K562 (cell line): ENCODE data around the gene CMTM4. TPM values are rescaled to one million over a fixed set of nuclear protein-coding genes. Genes with fewer than 3 reads are reported as not detected.

Experiments used
- ATAC-seq: fragments of 200-7000 bp; cut with Tn5 transposase; 3 replicates; pipeline ENCODE4 v1.9.1; 2020; ENCODE audit warnings: moderate library complexity
- BruUV-seq: library from RNA; stranded (reverse); fragments of 400-500 nt; replicated peaks from 2 replicates; lab custom pipeline; 2021; lab: Mats Ljungman, UMichigan
- CTCF ChIA-PET: fragments of 300-600 bp; formaldehyde crosslinking; extraction: SDS; loops from one replicate; lab custom pipeline; 2021; ENCODE audit warnings: low intra/inter-chr PET ratio; lab: Yijun Ruan, JAX
- POLR2A ChIA-PET: fragments of 300-600, 350-650 bp; sonication (Branson Sonifier 250); formaldehyde crosslinking; extraction: SDS; loops from one replicate; lab custom pipeline; 2021; ENCODE audit warnings: antibody characterized with exemption, inconsistent platforms; lab: Yijun Ruan, JAX
- DNase-seq, 4 experiments: peaks; one replicate each; pipeline versions ENCODE4 v3.0.0 to v3.0.0-alpha.2; 2011 to 2018; ENCODE audit warnings: low spot score in 3 of 4, mixed read lengths in 3 of 4; ENCODE audit errors: extremely low read depth in 1 of 4
- FAIRE-seq: peaks from 2 replicates; lab custom pipeline; 2011; peaks lifted over from hg19 to GRCh38; lab: Jason Lieb, UNC
- H2AFZ ChIP-seq: 2 replicates; pipeline ENCODE4 v1.6.0; 2011; ENCODE audit warnings: low read depth, low read length, control low read depth, inconsistent platforms
- H3K27ac ChIP-seq: fragments of 200-600 bp; 3 replicates; pipeline ENCODE4 v1.8.0; 2011; ENCODE audit warnings: low read depth, mild to moderate bottlenecking, control low read depth, inconsistent platforms, low read length, moderate library complexity, mixed read lengths; ENCODE audit errors: extremely low read depth
- H3K27me3 ChIP-seq, 2 experiments: fragments of 300-600 bp in 1 of 2; 2 replicates in 1 of 2; 3 replicates in 1 of 2; pipeline versions ENCODE4 v1.6.0 to v1.8.0; 2011; ENCODE audit warnings: inconsistent platforms in 2 of 2, low read length in 2 of 2, mild to moderate bottlenecking in 1 of 2, mixed read lengths in 1 of 2, moderate library complexity in 1 of 2; ENCODE audit not compliant: control insufficient read depth in 2 of 2, insufficient read depth in 2 of 2
- H3K36me3 ChIP-seq: fragments of 300-600 bp; 3 replicates; pipeline ENCODE4 v1.8.0; 2011; ENCODE audit warnings: mild to moderate bottlenecking, low read length, inconsistent platforms; ENCODE audit not compliant: control insufficient read depth, insufficient read depth
- H3K4me1 ChIP-seq, 2 experiments: fragments of 200-600 bp in 1 of 2; replicated peaks in 1 of 2; 2 replicates in 1 of 2; 3 replicates in 1 of 2; pipeline versions ENCODE4 v1.5.1 to v1.8.0; 2011; ENCODE audit warnings: inconsistent platforms in 2 of 2, low read length in 2 of 2, mild to moderate bottlenecking in 1 of 2, mixed read lengths in 1 of 2, moderate library complexity in 1 of 2; ENCODE audit not compliant: control insufficient read depth in 2 of 2, insufficient read depth in 2 of 2
- H3K4me2 ChIP-seq: 2 replicates; pipeline ENCODE4 v1.6.1; 2011; ENCODE audit warnings: low read length, control low read depth, inconsistent platforms, mixed read lengths; ENCODE audit not compliant: insufficient read depth
- H3K4me3 ChIP-seq: fragments of 200-600 bp; sonication (generic), shearing (Covaris generic); 2 replicates; pipeline ENCODE4 v1.5.1; 2016; ENCODE audit warnings: control low read depth, inconsistent platforms
- H3K79me2 ChIP-seq: fragments of 200-600 bp; 3 replicates; pipeline ENCODE4 v1.8.0; 2011; ENCODE audit warnings: low read length, inconsistent platforms; ENCODE audit not compliant: control insufficient read depth, insufficient read depth
- H3K9ac ChIP-seq, 2 experiments: 2 replicates each; pipeline versions ENCODE4 v1.6.0 to v1.6.1; 2011; ENCODE audit warnings: low read depth in 2 of 2, low read length in 2 of 2, control low read depth in 1 of 2, inconsistent platforms in 1 of 2, mild to moderate bottlenecking in 1 of 2, mixed read lengths in 1 of 2; ENCODE audit not compliant: insufficient read depth in 1 of 2
- H3K9me1 ChIP-seq: one replicate; pipeline ENCODE4 v1.6.0; 2011; ENCODE audit warnings: inconsistent platforms, mild to moderate bottlenecking, low read length, moderate library complexity; ENCODE audit not compliant: control insufficient read depth, insufficient read depth
- H3K9me3 ChIP-seq: replicated peaks from 2 replicates; pipeline ENCODE4 v1.5.1; 2011; ENCODE audit warnings: low read depth, low read length, inconsistent platforms; ENCODE audit not compliant: control insufficient read depth, insufficient read depth
- H4K20me1 ChIP-seq: replicated peaks from 2 replicates; pipeline ENCODE4 v1.6.1; 2011; ENCODE audit warnings: low read length, inconsistent platforms, mixed read lengths; ENCODE audit not compliant: control insufficient read depth, insufficient read depth
- DDX20 ChIP-seq: fragments of 450-650 bp; IDR thresholded peaks from 2 replicates; pipeline ENCODE4 v1.6.1; 2016; ENCODE audit warnings: missing genetic modification characterization, low read depth, mild to moderate bottlenecking, missing compliant biosample characterization, moderate library complexity
- FOXM1 ChIP-seq, 2 experiments: fragments of 450-650 bp in 1 of 2; sonication (generic) in 1 of 2; formaldehyde crosslinking in 1 of 2; IDR thresholded peaks; 2 replicates each; pipeline versions ENCODE4 v1.6.1 to v1.9.0; 2017 to 2022; ENCODE audit warnings: low read depth in 2 of 2, mild to moderate bottlenecking in 2 of 2, missing genetic modification reagents in 1 of 2, moderate library complexity in 1 of 2
- HMBOX1 ChIP-seq: sonication (generic); IDR thresholded peaks from 2 replicates; pipeline ENCODE4 v1.6.1; 2016
- LEF1 ChIP-seq: fragments of 450-650 bp; IDR thresholded peaks from 2 replicates; pipeline ENCODE4 v1.6.1; 2016; ENCODE audit warnings: mild to moderate bottlenecking
- ZNF592 ChIP-seq: fragments of 450-650 bp; IDR thresholded peaks from 2 replicates; pipeline ENCODE4 v1.6.1; 2017; ENCODE audit warnings: antibody characterized with exemption, mild to moderate bottlenecking
- ZNF699 ChIP-seq: fragments of 250-450 bp; sonication (Bioruptor Pico); IDR thresholded peaks from 2 replicates; pipeline ENCODE4 v1.8.0; 2021; ENCODE audit warnings: mild to moderate bottlenecking, moderate library complexity; ENCODE audit not compliant: insufficient replicate concordance
- ZNF76 ChIP-seq: fragments of 250-450 bp; sonication (Bioruptor Pico); IDR thresholded peaks from 2 replicates; pipeline ENCODE4 v1.4.0; 2020; ENCODE audit warnings: mild to moderate bottlenecking, moderate library complexity, borderline replicate concordance
- WGBS: fragments of 100-300 bp; shearing (Covaris generic); methylation state at CpG from one replicate; pipeline ENCODE4 v1.1.6; 2016; ENCODE audit warnings: low coverage, mixed read lengths; ENCODE audit not compliant: insufficient coverage; ENCODE audit errors: missing lambda C conversion rate; 5-methylcytosine and 5-hydroxymethylcytosine counted together
- in situ Hi-C: fragments of 300-500 bp; cut with MboI; formaldehyde crosslinking; loops from 4 replicates; pipeline ENCODE4 v1.15.0; 2018; ENCODE audit warnings: inconsistent platforms, mixed read lengths
- intact Hi-C: fragments of 100-400 bp; cut with micrococcal nuclease; formaldehyde crosslinking; loops from 2 replicates; pipeline ENCODE4 v1.14.2; 2022
- polyA plus RNA-seq, 8 experiments: library from polyadenylated mRNA; depleted of rRNA in 4 of 8; stranded (reverse) in 5 of 8; unstranded in 3 of 8; fragments of >200 nt; fragmentation: Nextera tagmentation in 2 of 8; fragmentation: Illumina TruSeq in 1 of 8; extraction: Ambion mirVana in 2 of 8; extraction: Trizol in 1 of 8; gene quantifications; 2 replicates each; pipeline versions ENCODE4 v1.2.1 to v1.2.3, GENCODE V29; 2011 to 2014; ENCODE audit warnings: inconsistent platforms in 1 of 8, missing spikeins in 1 of 8
- total RNA-seq, 7 experiments: library from RNA; depleted of rRNA in 6 of 7; stranded (reverse); fragments of >200 nt in 6 of 7; fragmentation: Illumina TruSeq in 2 of 7; extraction: Trizol in 2 of 7; gene quantifications; 2 replicates each; pipeline versions ENCODE4 v1.2.1 to v1.2.3, GENCODE V29; 2011 to 2021; ENCODE audit warnings: low replicate concordance in 1 of 7
- TF ChIP-seq, protein P1 (sequence below): sonication (generic); formaldehyde crosslinking; IDR thresholded peaks from 2 replicates; pipeline ENCODE4 v1.8.0; 2022; ENCODE audit warnings: missing genetic modification reagents, mild to moderate bottlenecking, moderate library complexity, borderline replicate concordance
- TF ChIP-seq, protein P2 (sequence below): sonication (generic); formaldehyde crosslinking; IDR thresholded peaks from 2 replicates; pipeline ENCODE4 v1.4.0; 2020; ENCODE audit warnings: mild to moderate bottlenecking, missing genetic modification reagents

The CMTM4 gene
- total and polyA plus RNA-seq, 9 of the 15 experiments (the other 6 are each of a cell fraction or from before 2014, with no cell fraction given): 2.0 to 21.3 (median 12.5) TPM

DNA sequence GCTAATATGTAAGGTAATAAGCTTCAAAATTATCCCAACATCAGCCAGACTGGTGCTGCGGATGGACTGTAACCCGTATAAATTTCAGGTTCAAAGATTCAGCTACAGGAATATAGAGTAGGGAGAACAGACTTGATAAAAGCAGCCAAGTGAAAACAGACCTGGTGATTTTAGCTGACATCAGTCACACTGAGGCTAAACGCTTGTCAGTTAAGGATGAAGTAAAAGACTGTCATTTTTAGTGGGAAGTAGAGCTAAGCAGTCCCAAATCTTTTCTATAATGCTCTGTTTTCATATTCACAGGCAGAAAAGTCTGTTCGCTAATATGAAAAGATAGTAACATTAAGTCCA lies 35.4 kb downstream of the CMTM4 start:
- intact Hi-C loops: loop anchor here (2.0 to 5.0 kb wide), 2 partner anchors 81 to 212 kb away; no protein-coding TSS in a partner anchor
- peaks cover 20% of the 10 kb centered on the region for H3K79me2 ChIP-seq
- H3K9me1 ChIP-seq: no peaks in the 10 kb centered on the region
- H3K4me2 ChIP-seq: peak overlapping the region; percentile 63
- in situ Hi-C loops: no loop called here
- peaks cover 19 to 30% of the 10 kb centered on the region in 2 experiments; a peak in 4 of 5 replicates for H3K4me1 ChIP-seq
- ATAC-seq (peak; percentile 13), DNase-seq (peak in 2 of 4 experiments; percentile 14 to 23), FAIRE-seq (no peak)
- ChIA-PET POLR2A (interaction anchor here (0.8 to 1.9 kb wide), 11 partner anchors 10 to 219 kb away, joined by 3 to 15 read pairs (median 3); partner anchors contain the start of genes CMTM4 and PDP2), CTCF (interaction anchor here (0.9 kb wide), 1 partner anchor 81 kb away, joined by 3 read pairs; no protein-coding TSS in a partner anchor)
- H3K4me3 ChIP-seq: no peak overlapping the region
- H3K27ac ChIP-seq: peak overlapping the region; percentile 77
- no peaks in the 10 kb centered on the region for H3K9me3 ChIP-seq
- peak overlapping the region in 1 of 2 experiments; percentile 57; a peak in 2 of 4 replicates for H3K9ac ChIP-seq
- WGBS: 31% methylated on average over 4 of the region's 4 CpGs
- H3K27me3 ChIP-seq: no peaks in the 10 kb centered on the region
- no TSS peak for BruUV-seq
- peak overlapping the region; percentile 71 for H2AFZ ChIP-seq
- H4K20me1 ChIP-seq: no peaks in the 10 kb centered on the region
- no peaks in the 10 kb centered on the region for H3K36me3 ChIP-seq
- TF ChIP-seq, protein P1, sequence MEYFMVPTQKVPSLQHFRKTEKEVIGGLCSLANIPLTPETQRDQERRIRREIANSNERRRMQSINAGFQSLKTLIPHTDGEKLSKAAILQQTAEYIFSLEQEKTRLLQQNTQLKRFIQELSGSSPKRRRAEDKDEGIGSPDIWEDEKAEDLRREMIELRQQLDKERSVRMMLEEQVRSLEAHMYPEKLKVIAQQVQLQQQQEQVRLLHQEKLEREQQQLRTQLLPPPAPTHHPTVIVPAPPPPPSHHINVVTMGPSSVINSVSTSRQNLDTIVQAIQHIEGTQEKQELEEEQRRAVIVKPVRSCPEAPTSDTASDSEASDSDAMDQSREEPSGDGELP: no peak
- TF ChIP-seq ZNF76 (CRISPR knock-in tag): no peak
- 0 out of 2 replicates have a peak, but pooled peaks have one; percentile 6 for TF ChIP-seq ZNF592
- TF ChIP-seq HMBOX1: no peak; the same call in 1 of the 2 replicates
- no peak for TF ChIP-seq FOXM1 (IDR thresholded peaks at IDR 0.05; ENCODE audit: low read depth)
- TF ChIP-seq FOXM1 (CRISPR knock-in tag; IDR thresholded peaks at IDR 0.05; ENCODE audit: low read depth): no peak
- TF ChIP-seq ZNF699 (CRISPR knock-in tag): no peak
- no peak for TF ChIP-seq DDX20
- 0 out of 2 replicates have a peak, but pooled peaks have one; percentile 3 for TF ChIP-seq LEF1
- TF ChIP-seq, protein P2, sequence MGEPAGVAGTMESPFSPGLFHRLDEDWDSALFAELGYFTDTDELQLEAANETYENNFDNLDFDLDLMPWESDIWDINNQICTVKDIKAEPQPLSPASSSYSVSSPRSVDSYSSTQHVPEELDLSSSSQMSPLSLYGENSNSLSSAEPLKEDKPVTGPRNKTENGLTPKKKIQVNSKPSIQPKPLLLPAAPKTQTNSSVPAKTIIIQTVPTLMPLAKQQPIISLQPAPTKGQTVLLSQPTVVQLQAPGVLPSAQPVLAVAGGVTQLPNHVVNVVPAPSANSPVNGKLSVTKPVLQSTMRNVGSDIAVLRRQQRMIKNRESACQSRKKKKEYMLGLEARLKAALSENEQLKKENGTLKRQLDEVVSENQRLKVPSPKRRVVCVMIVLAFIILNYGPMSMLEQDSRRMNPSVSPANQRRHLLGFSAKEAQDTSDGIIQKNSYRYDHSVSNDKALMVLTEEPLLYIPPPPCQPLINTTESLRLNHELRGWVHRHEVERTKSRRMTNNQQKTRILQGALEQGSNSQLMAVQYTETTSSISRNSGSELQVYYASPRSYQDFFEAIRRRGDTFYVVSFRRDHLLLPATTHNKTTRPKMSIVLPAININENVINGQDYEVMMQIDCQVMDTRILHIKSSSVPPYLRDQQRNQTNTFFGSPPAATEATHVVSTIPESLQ: no peak
